ENCODE measurements around the gene KNDC1.

- no peak for TF ChIP-seq CTCF (IDR thresholded peaks at IDR 0.05)
- TF ChIP-seq POLR2A (IDR thresholded peaks at IDR 0.05) = no peak
Measured at GRCh38 chr10:133140417-133141143, 19.4 kb upstream of the KNDC1 start.
